Neural crest cell (in vitro differentiated cells): ENCODE results near the gene CACNA2D3. TPM values are rescaled to one million over a fixed set of nuclear protein-coding genes. Genes with fewer than 3 reads are reported as not detected.

ENCODE experiments used
- DNase-seq: peaks from one replicate; pipeline ENCODE4 v3.0.0; 2021; ENCODE audit warnings: low read depth, mixed read lengths, low spot score
- H3K27ac Mint-ChIP-seq: one replicate; pipeline ENCODE4 v1.8.0; 2021; ENCODE audit warnings: mild to moderate bottlenecking, mixed read lengths; ENCODE audit not compliant: unreplicated experiment
- H3K27me3 Mint-ChIP-seq: 2 replicates; pipeline ENCODE4 v1.8.0; 2021; ENCODE audit warnings: low read depth, mild to moderate bottlenecking, mixed read lengths
- H3K36me3 Mint-ChIP-seq: 2 replicates; pipeline ENCODE4 v1.8.0; 2021; ENCODE audit warnings: low read depth, mild to moderate bottlenecking, mixed read lengths
- H3K4me1 Mint-ChIP-seq: 2 replicates; pipeline ENCODE4 v1.8.0; 2021; ENCODE audit warnings: mixed read lengths
- H3K4me3 Mint-ChIP-seq: one replicate; pipeline ENCODE4 v1.8.0; 2021; ENCODE audit warnings: mild to moderate bottlenecking, mixed read lengths
- H3K9me3 Mint-ChIP-seq: 2 replicates; pipeline ENCODE4 v1.8.0; 2021; ENCODE audit warnings: mixed read lengths
- total RNA-seq: library from RNA; stranded (reverse); gene quantifications from 2 replicates; pipeline ENCODE4 v1.2.1, GENCODE V29; 2021
- TF ChIP-seq, protein P1 (sequence below): fragments of 200-600 bp; sonication (generic); conservative IDR thresholded peaks from 2 replicates; pipeline ENCODE4 v1.5.0; 2021; ENCODE audit warnings: antibody characterized with exemption, mild to moderate bottlenecking

Gene CACNA2D3
- total RNA-seq, 1 donor from 2014 or later: 0.82 TPM

DNA sequence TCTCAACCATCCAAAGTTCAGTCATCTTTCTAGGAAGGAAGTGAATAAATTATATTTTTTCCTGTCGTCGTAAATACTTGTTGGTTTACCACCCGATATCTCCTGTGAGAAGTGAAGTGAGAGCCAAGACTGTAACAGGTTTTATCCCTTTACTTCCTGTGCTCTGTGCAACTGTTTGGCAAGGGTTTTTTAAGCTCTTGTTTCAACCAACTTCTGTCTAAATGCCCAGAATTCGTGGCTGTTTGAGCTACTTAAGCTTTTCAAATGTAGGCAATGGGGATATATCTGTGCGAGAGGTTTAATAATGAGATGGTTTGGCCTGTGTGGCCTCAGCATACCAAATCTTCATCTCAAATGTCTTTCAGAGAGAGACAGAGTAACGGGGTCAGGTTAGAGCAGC lies 670.8 kb downstream of the CACNA2D3 start:
- H3K4me1 Mint-ChIP-seq: peaks cover 6% of the 10 kb centered on the region
- no peak overlapping the region for H3K4me3 Mint-ChIP-seq

DNA sequence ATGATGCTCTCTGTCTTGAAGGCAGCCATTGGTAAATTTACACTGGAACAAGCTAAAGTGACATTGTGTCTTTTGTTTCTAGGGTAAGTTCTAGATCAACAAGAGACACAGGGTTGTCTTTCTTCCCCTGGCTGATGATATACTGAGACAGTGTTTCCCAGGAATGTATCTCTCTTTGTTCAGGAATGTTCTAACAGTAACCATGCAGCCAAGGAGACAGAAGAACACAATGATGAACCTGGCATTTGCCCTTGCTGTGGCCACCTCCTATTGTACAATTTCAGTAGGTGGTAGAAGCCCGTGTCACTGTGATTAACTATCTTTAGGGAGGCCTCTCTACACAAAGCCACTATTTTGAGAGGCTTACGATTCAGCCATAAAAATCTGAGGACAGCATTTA lies 674.8 kb downstream of the CACNA2D3 start:
- no peak overlapping the region for H3K4me3 Mint-ChIP-seq
- no peak overlapping the region for H3K27ac Mint-ChIP-seq
- peaks cover 14% of the 10 kb centered on the region for H3K4me1 Mint-ChIP-seq
- TF ChIP-seq, protein P1, sequence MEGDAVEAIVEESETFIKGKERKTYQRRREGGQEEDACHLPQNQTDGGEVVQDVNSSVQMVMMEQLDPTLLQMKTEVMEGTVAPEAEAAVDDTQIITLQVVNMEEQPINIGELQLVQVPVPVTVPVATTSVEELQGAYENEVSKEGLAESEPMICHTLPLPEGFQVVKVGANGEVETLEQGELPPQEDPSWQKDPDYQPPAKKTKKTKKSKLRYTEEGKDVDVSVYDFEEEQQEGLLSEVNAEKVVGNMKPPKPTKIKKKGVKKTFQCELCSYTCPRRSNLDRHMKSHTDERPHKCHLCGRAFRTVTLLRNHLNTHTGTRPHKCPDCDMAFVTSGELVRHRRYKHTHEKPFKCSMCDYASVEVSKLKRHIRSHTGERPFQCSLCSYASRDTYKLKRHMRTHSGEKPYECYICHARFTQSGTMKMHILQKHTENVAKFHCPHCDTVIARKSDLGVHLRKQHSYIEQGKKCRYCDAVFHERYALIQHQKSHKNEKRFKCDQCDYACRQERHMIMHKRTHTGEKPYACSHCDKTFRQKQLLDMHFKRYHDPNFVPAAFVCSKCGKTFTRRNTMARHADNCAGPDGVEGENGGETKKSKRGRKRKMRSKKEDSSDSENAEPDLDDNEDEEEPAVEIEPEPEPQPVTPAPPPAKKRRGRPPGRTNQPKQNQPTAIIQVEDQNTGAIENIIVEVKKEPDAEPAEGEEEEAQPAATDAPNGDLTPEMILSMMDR: no peak
- no peaks in the 10 kb centered on the region for H3K27me3 Mint-ChIP-seq
- DNase-seq: no peak
- peaks cover 2% of the 10 kb centered on the region for H3K9me3 Mint-ChIP-seq
- peaks cover 2% of the 10 kb centered on the region for H3K36me3 Mint-ChIP-seq

More for the DNA sequence above, 670.8 kb downstream of the CACNA2D3 start:
- no peaks in the 10 kb centered on the region for H3K36me3 Mint-ChIP-seq
- DNase-seq: no peak
- H3K9me3 Mint-ChIP-seq: peaks cover 4% of the 10 kb centered on the region
- no peaks in the 10 kb centered on the region for H3K27me3 Mint-ChIP-seq
- TF ChIP-seq, protein P1: no peak
- H3K27ac Mint-ChIP-seq: no peak overlapping the region

DNA sequence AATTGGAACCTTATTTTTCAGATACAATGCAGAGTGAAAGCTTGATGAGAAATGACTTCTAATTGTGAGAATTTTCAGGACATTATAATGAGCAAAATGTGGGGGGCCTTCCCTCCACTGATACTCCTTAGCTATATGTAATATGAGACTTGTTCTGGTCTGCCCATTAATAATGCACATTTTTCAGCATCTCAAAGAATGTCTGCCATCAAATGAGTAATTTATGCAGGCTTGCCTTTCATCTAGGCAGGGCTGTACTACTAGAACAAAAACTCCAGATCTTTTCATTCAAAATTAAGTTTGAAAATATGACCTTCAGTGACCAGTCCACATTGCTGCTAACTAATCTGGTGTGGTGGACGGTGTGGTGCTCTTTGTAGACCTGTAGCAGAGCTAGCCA lies 678.1 kb downstream of the CACNA2D3 start:
- Mint-ChIP-seq H3K4me3 (no peak overlapping the region), H3K27ac (no peak overlapping the region), H3K4me1 (peaks cover 14% of the 10 kb centered on the region), H3K9me3 (peaks cover 4% of the 10 kb centered on the region), H3K36me3 (peaks cover 5% of the 10 kb centered on the region), H3K27me3 (no peaks in the 10 kb centered on the region)
- TF ChIP-seq, protein P1: no peak
- DNase-seq: no peak

DNA sequence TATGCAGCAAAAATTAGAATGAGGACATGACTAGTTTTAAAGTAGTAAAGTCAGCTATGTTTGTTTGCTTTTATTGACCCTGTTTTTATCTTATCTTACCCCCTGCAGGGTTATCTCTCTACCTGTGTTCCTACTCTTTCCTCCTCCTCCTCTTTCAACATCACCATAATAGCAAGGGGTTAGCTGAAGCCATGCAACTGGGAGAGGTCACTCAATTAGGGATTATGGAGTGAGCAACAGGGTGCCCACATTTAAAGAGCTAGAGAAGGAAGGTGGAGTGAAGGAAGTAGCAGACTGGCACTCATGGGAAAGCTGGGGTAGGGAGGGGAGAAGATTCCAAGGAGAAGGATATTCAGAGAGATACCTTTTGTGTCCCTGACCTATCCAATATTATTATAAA lies 679.6 kb downstream of the CACNA2D3 start:
- Mint-ChIP-seq H3K9me3 (peaks cover 4% of the 10 kb centered on the region), H3K27me3 (no peaks in the 10 kb centered on the region), H3K4me3 (no peak overlapping the region), H3K27ac (no peak overlapping the region), H3K4me1 (peaks cover 14% of the 10 kb centered on the region), H3K36me3 (peaks cover 5% of the 10 kb centered on the region)
- TF ChIP-seq, protein P1: no peak
- DNase-seq: no peak

DNA sequence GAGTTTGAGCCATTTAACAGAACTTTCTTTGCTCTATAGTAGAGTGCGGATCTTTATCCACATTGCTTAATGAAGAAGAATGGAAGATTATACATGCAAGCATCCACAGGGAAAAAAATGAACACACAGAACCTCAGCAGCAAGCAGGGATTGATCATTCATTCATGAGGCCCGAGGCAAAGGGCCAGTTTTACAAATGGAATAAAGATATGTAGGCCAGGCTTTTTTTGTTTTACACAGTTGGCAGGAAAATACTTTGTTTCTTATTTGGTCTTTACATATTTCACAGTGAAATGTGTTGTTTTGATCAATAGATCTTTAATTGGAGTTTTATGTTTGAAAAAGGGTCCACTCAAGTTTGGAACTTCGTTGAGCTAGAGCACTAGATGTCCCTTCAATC lies 688.0 kb downstream of the CACNA2D3 start:
- Mint-ChIP-seq H3K9me3 (peaks cover 8% of the 10 kb centered on the region), H3K4me1 (no peaks in the 10 kb centered on the region), H3K36me3 (no peaks in the 10 kb centered on the region), H3K27ac (no peak overlapping the region), H3K4me3 (no peak overlapping the region), H3K27me3 (no peaks in the 10 kb centered on the region)
- no peak for DNase-seq
- TF ChIP-seq, protein P1: no peak

DNA sequence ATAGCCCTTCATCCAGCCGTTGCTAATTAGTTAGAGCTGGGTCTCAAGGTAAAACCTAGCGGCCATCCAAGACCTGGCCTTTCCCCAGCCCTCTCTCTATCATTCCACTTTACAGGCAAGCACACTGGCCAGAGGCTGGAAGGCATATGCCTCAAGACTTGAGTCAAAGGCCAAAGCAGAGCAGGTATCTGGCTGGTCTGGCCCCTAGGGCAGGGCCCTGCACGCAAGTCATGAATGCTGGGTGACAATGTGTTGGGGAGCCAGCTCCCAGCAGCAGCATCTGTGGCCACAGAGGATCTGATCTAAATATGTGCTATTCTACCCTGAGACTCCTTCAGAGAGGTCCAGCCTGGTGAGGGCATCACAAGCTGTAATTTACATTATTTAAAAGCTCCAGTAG lies 691.9 kb downstream of the CACNA2D3 start:
- DNase-seq: no peak
- Mint-ChIP-seq H3K4me1 (no peaks in the 10 kb centered on the region), H3K27me3 (no peaks in the 10 kb centered on the region), H3K27ac (no peak overlapping the region), H3K36me3 (no peaks in the 10 kb centered on the region), H3K9me3 (peaks cover 8% of the 10 kb centered on the region), H3K4me3 (no peak overlapping the region)
- TF ChIP-seq, protein P1: no peak
